Stimulated activated effector memory CD8-positive, alpha-beta T cell treated with anti-CD3 and anti-CD28 coated beads, Interleukin-12 subunit alpha, Interleukin-12 subunit beta, amount 100 ng/mL, for 72 hours (primary cell): ENCODE data around the gene CKAP4.
"Not testable (repeated sequence)": the region's sequence is repeated elsewhere in the genome, so short reads cannot be mapped to it uniquely, and the experiment has no call there.

Source experiments
- ATAC-seq: fragments of 150-1000 bp; cut with Tn5 transposase; 2 replicates; pipeline ENCODE4 v1.10.0; 2021
- DNase-seq, 2 donors: peaks; one replicate each; pipeline ENCODE4 v3.0.0; 2021 to 2022; ENCODE audit warnings: low spot score in 2 of 2
- H3K27ac Mint-ChIP-seq: one replicate; pipeline ENCODE4 v1.8.0; 2022; ENCODE audit warnings: mild to moderate bottlenecking, mixed read lengths
- H3K36me3 Mint-ChIP-seq: one replicate; pipeline ENCODE4 v1.8.0; 2022; ENCODE audit warnings: mild to moderate bottlenecking, mixed read lengths
- H3K4me1 Mint-ChIP-seq: one replicate; pipeline ENCODE4 v1.8.0; 2022; ENCODE audit warnings: mixed read lengths
- H3K4me3 Mint-ChIP-seq: one replicate; pipeline ENCODE4 v1.8.0; 2022; ENCODE audit warnings: mild to moderate bottlenecking, mixed read lengths
- H3K9me3 Mint-ChIP-seq: one replicate; pipeline ENCODE4 v1.8.0; 2022; ENCODE audit warnings: mixed read lengths

CKAP4 gene, protein sequence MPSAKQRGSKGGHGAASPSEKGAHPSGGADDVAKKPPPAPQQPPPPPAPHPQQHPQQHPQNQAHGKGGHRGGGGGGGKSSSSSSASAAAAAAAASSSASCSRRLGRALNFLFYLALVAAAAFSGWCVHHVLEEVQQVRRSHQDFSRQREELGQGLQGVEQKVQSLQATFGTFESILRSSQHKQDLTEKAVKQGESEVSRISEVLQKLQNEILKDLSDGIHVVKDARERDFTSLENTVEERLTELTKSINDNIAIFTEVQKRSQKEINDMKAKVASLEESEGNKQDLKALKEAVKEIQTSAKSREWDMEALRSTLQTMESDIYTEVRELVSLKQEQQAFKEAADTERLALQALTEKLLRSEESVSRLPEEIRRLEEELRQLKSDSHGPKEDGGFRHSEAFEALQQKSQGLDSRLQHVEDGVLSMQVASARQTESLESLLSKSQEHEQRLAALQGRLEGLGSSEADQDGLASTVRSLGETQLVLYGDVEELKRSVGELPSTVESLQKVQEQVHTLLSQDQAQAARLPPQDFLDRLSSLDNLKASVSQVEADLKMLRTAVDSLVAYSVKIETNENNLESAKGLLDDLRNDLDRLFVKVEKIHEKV

DNA sequence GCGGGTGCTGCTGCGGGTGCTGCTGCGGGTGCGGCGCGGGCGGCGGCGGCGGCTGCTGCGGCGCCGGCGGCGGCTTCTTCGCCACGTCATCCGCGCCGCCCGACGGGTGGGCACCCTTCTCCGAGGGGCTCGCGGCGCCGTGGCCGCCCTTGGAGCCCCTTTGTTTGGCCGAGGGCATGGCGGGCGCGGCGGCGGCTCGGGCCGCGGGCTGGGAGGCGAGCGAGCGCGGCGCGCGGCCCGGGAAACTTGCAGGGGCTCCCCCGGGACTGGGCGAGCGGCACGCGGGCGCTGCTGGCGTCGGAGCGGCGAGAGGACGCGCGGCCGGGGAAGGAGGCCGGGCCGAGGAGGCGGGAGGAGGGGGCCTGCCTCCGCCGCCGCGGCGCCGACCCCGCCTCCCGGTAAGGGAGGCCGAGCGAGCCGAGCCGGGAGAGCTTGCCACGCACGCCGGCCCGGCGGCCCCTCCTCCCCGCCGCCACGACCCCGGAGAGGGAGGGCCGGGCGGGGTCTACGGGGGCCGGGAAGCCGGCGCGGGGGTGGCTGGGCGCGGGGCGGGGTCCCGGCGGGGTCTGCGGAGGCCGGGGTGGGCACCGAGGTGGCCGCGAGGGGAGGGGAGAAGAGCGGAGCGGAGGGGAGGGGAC lies at the start of gene CKAP4:
Gene CKAP4, minus strand, starts transcription at position 347 of the 638 bp plus-strand sequence. Its CDS starts 169 bp downstream, at position 178.
- peaks cover 17% of the 10 kb centered on the region for H3K4me1 Mint-ChIP-seq
- peak within 1 kb of the TSS; percentile 67 for H3K4me3 Mint-ChIP-seq
- ATAC-seq (peak; percentile 71), DNase-seq (peak; percentile 36 to 62)
- H3K36me3 Mint-ChIP-seq = no peaks in the 10 kb centered on the region
- H3K9me3 Mint-ChIP-seq = no peaks in the 10 kb centered on the region
- peak within 1 kb of the TSS; percentile 74 for H3K27ac Mint-ChIP-seq

DNA sequence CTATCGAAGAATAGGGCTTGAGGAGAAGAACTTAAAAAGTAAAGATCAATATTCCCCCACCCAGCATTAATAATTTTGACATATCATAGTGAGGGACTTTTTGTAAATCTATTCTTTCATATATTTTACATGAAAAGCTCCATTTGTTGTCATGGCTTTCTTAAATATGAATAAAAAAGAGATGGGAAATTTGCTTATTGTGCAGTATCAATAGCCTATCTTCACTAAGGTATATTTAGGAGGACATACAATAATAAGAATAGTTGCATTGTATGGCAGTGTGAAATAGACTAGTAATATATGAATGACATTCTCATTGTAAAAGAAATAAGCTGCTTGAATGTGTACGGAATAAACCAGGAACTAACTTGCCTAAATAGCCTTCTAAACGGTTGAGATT lies 49.3 kb upstream of the CKAP4 start:
- ATAC-seq (no peak), DNase-seq (no peak)
- peaks cover 7% of the 10 kb centered on the region for H3K36me3 Mint-ChIP-seq
- H3K27ac Mint-ChIP-seq = no peak overlapping the region
- peaks cover 14% of the 10 kb centered on the region for H3K4me1 Mint-ChIP-seq
- no peak overlapping the region for H3K4me3 Mint-ChIP-seq
- H3K9me3 Mint-ChIP-seq = no peaks in the 10 kb centered on the region

DNA sequence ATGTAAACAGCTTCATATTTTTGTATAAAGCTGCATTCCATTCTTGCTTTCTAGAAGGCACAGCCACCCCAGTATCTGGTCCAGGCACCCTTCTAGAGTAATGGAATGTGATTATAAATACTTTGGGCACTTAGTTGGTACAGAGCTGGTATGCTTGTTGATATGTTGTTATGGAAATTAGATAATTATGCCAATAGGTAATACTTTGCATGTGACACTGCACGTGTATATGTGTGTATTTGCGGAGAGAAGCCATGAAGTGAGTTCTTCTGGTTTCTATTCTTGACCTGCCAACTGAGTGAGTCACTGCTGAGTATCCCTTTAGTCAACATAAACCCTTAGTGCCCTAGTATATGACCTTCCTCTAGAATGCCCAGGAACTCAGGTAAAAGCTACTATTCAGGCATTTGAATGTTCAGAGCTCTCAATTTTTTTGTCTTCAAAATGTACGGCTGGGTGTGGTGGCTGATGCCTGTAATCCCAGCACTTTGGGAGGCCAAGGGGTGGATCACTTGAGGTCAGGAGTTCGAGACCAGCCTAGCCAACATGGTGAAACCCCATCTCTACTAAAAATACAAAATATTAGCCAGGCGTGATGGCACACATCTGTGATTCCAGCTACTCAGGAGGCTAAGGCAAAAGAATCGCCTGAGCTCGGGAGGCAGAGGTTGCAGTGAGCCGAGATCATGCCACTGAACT lies 48.5 kb upstream of the CKAP4 start:
- ATAC-seq = no peak

DNA sequence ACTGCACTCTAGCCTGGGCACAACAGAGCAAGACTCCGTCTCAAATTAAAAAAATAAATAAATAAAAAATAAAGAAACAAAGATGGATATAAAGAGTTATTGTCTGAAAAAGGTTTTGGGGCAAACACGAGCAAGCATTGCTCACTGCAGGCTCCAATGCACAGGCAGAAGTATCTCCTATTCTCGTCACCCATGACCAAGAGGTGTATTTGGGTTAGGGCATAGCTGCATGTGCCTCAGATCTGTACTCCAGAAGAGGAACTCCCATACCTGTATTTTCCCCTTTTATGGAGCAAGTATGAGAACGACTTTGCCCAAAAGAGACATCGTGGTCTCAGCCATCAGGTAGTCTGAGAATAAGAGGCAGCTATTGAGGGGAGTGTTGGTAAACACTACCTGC lies 44.5 kb upstream of the CKAP4 start:
- no peak overlapping the region for H3K27ac Mint-ChIP-seq
- DNase-seq (no peak), ATAC-seq (no peak)
- no peak overlapping the region for H3K4me3 Mint-ChIP-seq
- peaks cover 8% of the 10 kb centered on the region for H3K4me1 Mint-ChIP-seq
- no peaks in the 10 kb centered on the region for H3K36me3 Mint-ChIP-seq
- no peaks in the 10 kb centered on the region for H3K9me3 Mint-ChIP-seq

More for the DNA sequence above, 48.5 kb upstream of the CKAP4 start:
- no peak overlapping the region for H3K4me3 Mint-ChIP-seq
- H3K27ac Mint-ChIP-seq = no peak overlapping the region
- peaks cover 7% of the 10 kb centered on the region for H3K4me1 Mint-ChIP-seq
- H3K36me3 Mint-ChIP-seq = no peaks in the 10 kb centered on the region
- H3K9me3 Mint-ChIP-seq = no peaks in the 10 kb centered on the region
- DNase-seq = no peak

DNA sequence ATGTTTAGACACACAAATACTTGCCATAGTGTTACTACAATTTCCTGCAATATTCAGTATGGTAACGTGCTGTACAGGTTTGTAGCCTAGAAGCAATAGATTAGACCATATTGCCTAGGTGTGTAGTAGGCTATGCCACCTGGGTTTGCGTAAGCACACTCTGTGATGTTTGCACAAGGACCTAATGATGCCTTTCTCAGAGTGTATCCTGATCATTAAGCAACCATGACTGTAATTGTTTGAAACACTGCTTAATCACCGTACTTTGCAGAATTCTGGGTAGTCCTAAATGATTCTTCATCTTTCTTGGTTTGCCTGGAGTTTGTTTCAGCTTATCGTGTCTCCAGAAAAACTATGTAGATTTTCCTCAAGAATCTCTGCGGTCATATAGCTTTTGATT lies 43.5 kb upstream of the CKAP4 start:
- DNase-seq (no peak), ATAC-seq (no peak)
- H3K27ac Mint-ChIP-seq = no peak overlapping the region
- no peak overlapping the region for H3K4me3 Mint-ChIP-seq
- H3K4me1 Mint-ChIP-seq = peaks cover 9% of the 10 kb centered on the region
- no peaks in the 10 kb centered on the region for H3K36me3 Mint-ChIP-seq
- H3K9me3 Mint-ChIP-seq = no peaks in the 10 kb centered on the region

DNA sequence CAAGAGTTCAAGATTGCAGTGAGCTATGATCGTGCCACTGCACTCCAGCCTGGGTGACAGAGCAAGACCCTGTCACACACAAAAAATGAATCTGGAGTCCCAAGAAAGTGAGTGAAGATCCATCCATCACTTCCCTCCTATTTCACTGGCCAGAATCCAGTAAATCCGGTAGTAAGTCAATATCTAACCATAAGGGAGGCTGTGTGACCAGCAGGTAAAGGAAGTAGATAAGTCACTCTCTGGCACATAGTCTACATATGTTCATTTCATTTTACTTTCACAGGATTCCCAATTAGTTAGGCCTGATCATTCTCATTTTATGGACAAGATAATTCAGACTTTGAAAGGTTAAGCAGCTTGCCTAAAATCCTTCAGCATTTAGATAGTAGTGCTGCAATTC lies 42.8 kb upstream of the CKAP4 start:
- ATAC-seq = no peak
- no peak overlapping the region for H3K4me3 Mint-ChIP-seq
- H3K27ac Mint-ChIP-seq = no peak overlapping the region
- H3K4me1 Mint-ChIP-seq = peaks cover 9% of the 10 kb centered on the region
- no peak for DNase-seq
- H3K9me3 Mint-ChIP-seq = no peaks in the 10 kb centered on the region
- no peaks in the 10 kb centered on the region for H3K36me3 Mint-ChIP-seq

DNA sequence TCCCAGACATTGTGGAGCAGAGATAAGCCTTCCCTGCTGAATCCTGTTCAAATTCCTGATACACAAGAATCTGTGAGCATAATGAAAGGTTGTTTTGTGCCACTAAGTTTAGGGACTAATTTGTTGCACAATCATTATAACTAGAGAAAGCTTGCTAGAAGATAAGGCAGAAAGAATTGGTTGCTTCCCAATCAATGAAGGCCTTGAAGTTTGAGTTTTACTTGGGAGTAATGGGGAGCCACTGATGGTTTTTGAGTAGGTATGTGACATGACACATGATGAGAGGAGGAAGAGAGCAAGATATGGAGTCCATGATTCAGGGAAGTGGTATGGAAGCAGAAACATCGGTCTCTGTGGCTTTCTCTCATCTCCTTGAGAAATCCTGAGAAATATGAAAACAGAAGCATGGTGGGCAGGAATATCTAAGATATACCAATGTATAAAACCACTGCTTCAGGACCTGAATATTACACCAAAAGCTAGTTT lies 41.4 kb upstream of the CKAP4 start:
- DNase-seq (no peak), ATAC-seq (no peak)
- H3K27ac Mint-ChIP-seq = peak overlapping the region; percentile 91
- H3K9me3 Mint-ChIP-seq = no peaks in the 10 kb centered on the region
- peaks cover 21% of the 10 kb centered on the region for H3K4me1 Mint-ChIP-seq
- no peak overlapping the region for H3K4me3 Mint-ChIP-seq
- no peaks in the 10 kb centered on the region for H3K36me3 Mint-ChIP-seq

DNA sequence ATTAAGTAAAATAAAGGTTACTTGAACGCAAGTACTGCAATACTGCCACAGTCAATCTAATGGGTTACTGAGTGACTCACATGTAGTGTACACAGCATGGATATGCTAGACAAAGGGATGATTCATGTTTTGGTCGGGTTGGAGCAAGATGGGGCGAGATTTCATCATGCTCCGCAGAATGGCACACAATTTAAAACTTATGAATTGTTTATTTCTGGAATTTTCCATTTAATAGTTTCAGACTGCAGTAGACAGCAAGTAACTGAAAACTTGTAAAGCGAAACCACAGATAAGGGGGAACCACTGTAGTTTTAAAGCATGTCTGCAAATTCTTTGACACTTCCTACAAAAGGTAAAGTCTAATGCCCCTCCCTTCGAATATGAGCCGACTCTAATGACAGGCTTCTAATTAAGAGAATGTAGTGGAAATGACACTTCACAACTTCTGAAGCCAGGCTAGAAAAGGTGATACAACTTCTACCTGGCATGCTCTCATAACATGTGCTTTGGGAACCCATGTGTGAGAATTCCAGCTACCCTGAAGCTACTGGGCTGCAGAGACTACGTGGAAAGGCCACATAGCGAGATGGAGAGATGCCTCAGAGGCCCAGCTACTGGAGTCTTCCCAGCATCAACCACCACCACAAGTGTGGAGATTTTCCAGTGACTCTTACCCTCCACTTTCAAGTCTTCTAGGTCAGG lies 40.8 kb upstream of the CKAP4 start:
- ATAC-seq (peak; percentile 98), DNase-seq (no peak)
- H3K36me3 Mint-ChIP-seq = no peaks in the 10 kb centered on the region
- peak overlapping the region; percentile 91 for H3K27ac Mint-ChIP-seq
- peaks cover 21% of the 10 kb centered on the region for H3K4me1 Mint-ChIP-seq
- no peaks in the 10 kb centered on the region for H3K9me3 Mint-ChIP-seq
- H3K4me3 Mint-ChIP-seq = no peak overlapping the region

DNA sequence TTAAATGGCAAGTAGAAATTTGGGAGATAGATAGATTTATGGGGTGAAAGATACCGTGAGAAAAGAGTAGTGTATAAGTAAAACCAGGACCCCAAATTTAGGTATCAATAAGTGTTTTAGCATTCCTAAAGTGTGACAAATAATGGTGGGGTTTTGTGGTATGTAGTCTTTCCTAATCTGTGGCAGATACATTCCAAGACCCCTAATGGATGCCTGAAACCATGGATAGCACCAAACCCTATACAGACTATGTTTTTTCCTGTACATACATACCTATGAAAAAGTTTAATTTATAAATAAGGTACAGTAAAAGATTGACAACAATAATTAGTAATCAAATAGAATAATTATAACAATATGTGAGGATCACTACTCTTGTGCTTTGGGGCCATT lies 40.3 kb upstream of the CKAP4 start:
- H3K27ac Mint-ChIP-seq = peak overlapping the region; percentile 91
- H3K9me3 Mint-ChIP-seq = no peaks in the 10 kb centered on the region
- DNase-seq (no peak), ATAC-seq (no peak)
- H3K36me3 Mint-ChIP-seq = no peaks in the 10 kb centered on the region
- no peak overlapping the region for H3K4me3 Mint-ChIP-seq
- peaks cover 21% of the 10 kb centered on the region for H3K4me1 Mint-ChIP-seq

DNA sequence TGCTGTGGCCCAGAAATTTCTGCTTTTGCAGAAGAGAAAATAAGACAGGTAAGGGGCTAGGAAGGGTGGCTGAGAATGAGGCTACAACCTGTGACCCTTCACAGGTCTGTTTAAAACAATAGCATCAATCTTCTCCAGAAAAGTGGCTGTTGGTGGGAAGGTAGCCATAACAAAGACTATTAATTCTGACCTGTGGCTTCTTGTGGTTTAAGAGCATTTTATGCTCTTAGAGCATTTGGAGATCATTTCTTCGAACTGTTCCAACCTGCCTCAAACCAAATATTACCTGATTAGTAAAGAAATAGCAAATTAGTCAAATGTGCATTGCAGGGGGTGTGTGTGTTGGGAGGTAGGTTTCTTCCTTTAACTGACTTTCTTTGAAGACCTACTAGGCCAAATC lies 39.5 kb upstream of the CKAP4 start:
- no peak overlapping the region for H3K4me3 Mint-ChIP-seq
- H3K27ac Mint-ChIP-seq = peak overlapping the region; percentile 91
- H3K4me1 Mint-ChIP-seq = peaks cover 21% of the 10 kb centered on the region
- H3K36me3 Mint-ChIP-seq = no peaks in the 10 kb centered on the region
- peaks cover 1% of the 10 kb centered on the region for H3K9me3 Mint-ChIP-seq
- DNase-seq = no peak
- ATAC-seq = no peak

DNA sequence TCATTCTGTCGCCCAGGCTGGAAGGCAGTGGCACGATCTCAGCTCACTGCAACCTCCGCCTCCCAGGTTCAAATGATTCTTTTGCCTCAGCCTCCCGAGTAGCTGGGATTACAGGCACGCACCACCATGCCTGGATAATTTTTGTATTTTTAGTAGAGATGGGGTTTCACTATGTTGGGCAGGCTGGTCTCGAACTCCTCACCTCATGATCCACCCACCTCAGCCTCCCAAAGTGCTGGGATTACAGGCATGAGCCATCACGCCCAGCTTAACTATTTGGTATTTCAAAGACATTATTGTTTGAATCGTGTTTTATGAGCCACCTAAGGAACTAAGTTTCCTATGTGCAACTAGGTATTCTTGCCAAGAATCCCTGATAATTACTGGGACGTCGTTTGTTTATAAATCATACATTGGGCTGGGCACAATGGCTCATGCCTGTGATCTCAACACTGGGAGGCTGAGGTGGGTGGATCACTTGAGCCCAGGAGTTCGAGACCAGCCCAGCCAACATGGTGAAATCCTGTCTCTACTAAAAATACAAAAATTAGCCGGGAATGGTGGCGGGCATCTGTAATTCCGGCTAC lies 38.8 kb upstream of the CKAP4 start:
- H3K9me3 Mint-ChIP-seq, H3K4me3 Mint-ChIP-seq, ATAC-seq, H3K36me3 Mint-ChIP-seq, DNase-seq, H3K27ac Mint-ChIP-seq: not testable (repeated sequence)
- peaks cover 21% of the 10 kb centered on the region for H3K4me1 Mint-ChIP-seq

DNA sequence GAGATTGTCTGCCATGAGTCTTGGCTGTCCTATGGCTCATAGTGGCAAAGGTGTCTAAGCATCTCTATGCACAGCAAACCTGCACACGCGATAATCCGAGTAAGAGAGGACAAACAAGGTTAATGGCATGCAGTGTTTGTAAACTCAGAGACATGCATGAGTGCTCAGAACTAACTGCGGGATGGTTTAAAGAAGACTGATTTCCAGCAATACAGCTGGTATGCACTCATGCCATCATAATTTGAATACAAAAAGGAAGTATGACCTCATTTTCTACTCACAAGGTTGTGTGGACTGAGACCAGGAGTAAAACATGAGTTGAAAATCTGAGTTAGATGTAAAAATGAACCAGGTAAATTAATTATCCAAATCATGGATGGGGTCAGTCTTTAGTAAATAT lies 38.2 kb upstream of the CKAP4 start:
- ATAC-seq = no peak
- no peak overlapping the region for H3K4me3 Mint-ChIP-seq
- no peak for DNase-seq
- H3K9me3 Mint-ChIP-seq = peaks cover 7% of the 10 kb centered on the region
- H3K27ac Mint-ChIP-seq = no peak overlapping the region
- no peaks in the 10 kb centered on the region for H3K36me3 Mint-ChIP-seq
- H3K4me1 Mint-ChIP-seq = peaks cover 21% of the 10 kb centered on the region

DNA sequence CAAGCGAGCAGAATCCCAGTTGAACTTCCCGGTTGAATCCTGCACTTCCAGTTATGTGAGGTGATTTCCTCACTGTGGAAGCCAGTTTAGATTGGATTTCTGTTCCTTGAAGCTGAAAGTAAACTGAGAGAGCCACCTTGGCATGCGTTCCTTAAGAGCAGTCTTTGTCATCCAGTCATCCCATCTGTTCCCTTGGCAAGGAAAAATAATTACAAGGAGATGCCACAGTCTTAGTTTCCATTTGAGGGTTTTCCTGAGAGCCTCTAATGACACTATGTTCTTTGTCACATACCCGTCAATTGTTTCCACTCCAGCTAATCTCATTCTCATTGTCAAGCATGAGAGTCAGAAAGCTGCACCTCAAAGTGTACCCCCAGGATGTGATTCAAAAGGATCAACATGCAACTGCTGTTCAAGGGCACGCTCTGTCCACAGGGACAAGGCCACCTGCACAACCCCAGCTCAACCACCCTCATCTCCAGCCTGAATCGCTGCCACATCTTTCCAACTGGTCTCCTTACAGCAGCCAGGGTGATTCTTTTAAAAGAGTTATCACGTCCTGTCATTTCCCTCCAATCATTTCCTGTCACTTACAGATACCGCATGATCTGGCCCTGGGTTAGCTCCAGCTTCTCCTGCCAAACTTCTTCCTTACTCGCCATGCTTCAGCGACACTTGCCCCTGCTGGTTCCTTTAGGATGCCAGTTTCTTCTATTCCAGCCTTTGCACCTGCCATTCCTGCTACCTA lies 36.7 kb upstream of the CKAP4 start:
- ATAC-seq = peak; percentile 31
- no peak overlapping the region for H3K27ac Mint-ChIP-seq
- DNase-seq = peak in 1 of 2 donors; percentile 45
- peaks cover 7% of the 10 kb centered on the region for H3K9me3 Mint-ChIP-seq
- H3K4me3 Mint-ChIP-seq = no peak overlapping the region
- H3K4me1 Mint-ChIP-seq = peaks cover 21% of the 10 kb centered on the region
- no peaks in the 10 kb centered on the region for H3K36me3 Mint-ChIP-seq
